ENCODE measurements around the gene CFAP298.
A peak's percentile ranks its signal among the peaks of the same experiment; 100 is the strongest.

The CFAP298 gene

GRCh38 chr21:32608851-32609250, 3.3 kb downstream of the CFAP298 start:
- H3K4me3 Mint-ChIP-seq, result no peak overlapping the region
- no peak for DNase-seq
- no peak overlapping the region for H3K27ac Mint-ChIP-seq
- H3K4me1 Mint-ChIP-seq, result peaks cover 10% of the 10 kb centered on the region
- no peaks in the 10 kb centered on the region for H3K9me3 Mint-ChIP-seq
- no peaks in the 10 kb centered on the region for H3K27me3 Mint-ChIP-seq
- no peak for ATAC-seq

GRCh38 chr21:32605469-32605868, 6.7 kb downstream of the CFAP298 start:
- ATAC-seq (no peak), DNase-seq (no peak)
- Mint-ChIP-seq H3K27me3 (no peaks in the 10 kb centered on the region), H3K27ac (no peak overlapping the region), H3K9me3 (no peaks in the 10 kb centered on the region), H3K4me3 (no peak overlapping the region), H3K4me1 (peaks cover 9% of the 10 kb centered on the region)

DNA sequence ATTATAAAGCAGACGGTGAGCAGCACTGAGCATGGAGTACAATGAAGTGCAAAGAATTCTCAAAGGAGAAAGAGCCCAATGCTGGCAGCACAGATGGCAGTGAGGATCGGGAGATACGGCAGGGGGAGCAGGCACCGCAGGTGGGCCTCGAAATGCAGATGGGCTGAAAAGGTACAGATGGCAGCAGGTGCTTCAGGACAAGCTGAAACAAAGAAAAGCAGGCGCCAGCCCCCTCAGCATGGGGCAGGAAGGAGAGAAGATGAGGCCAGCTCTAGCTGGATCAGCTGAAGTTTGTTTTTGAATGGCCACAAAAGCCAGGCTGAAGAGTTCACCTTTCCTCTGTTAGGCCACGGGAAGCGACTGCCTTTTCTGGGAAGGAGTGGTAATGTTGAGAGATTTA, 7.7 kb downstream of the CFAP298 start:
- H3K27ac Mint-ChIP-seq, result peak overlapping the region in 1 of 2 donors; percentile 55
- H3K27me3 Mint-ChIP-seq, result no peaks in the 10 kb centered on the region
- H3K4me1 Mint-ChIP-seq, result no peaks in the 10 kb centered on the region
- ATAC-seq, result no peak
- H3K9me3 Mint-ChIP-seq, result no peaks in the 10 kb centered on the region
- no peak overlapping the region for H3K4me3 Mint-ChIP-seq
- no peak for DNase-seq

- Mint-ChIP-seq H3K4me3 (no peak overlapping the region), H3K27ac (no peak overlapping the region)
Observed at GRCh38 chr21:32603131-32603530, 9.0 kb downstream of the CFAP298 start.

GRCh38 chr21:32602099-32602498, 10.1 kb downstream of the CFAP298 start:
- DNase-seq, result no peak
- Mint-ChIP-seq H3K27ac (peak overlapping the region in 1 of 2 donors; percentile 48), H3K4me3 (no peak overlapping the region), H3K27me3 (no peaks in the 10 kb centered on the region), H3K4me1 (no peaks in the 10 kb centered on the region), H3K9me3 (no peaks in the 10 kb centered on the region)
- ATAC-seq, result no peak

More at GRCh38 chr21:32603131-32603530, 9.0 kb downstream of the CFAP298 start:
- Mint-ChIP-seq H3K27me3 (no peaks in the 10 kb centered on the region), H3K9me3 (no peaks in the 10 kb centered on the region), H3K4me1 (no peaks in the 10 kb centered on the region)
- DNase-seq (no peak), ATAC-seq (no peak)

DNA sequence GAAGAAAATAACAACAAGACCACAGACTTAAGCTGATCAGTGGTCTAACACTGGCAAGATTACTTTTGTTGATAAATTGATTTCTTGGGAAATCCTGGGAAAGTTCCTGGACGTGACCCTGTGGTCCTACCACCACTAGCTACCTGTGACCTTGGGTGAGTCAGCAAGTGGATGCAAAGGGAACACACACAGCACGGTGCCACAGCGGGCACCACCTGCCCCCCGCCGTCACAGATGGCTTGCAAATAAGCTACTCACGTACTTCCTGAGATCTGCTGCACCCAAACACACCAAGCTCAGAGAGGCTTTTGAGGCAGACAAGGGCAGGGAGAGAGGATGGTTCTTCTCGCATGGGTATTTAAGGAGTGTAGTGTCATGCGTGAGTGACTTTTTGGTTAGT, 12.7 kb downstream of the CFAP298 start:
- Mint-ChIP-seq H3K9me3 (no peaks in the 10 kb centered on the region), H3K27me3 (no peaks in the 10 kb centered on the region), H3K4me1 (peaks cover 10% of the 10 kb centered on the region), H3K4me3 (no peak overlapping the region), H3K27ac (peak overlapping the region; percentile 55 to 60)
- ATAC-seq (no peak), DNase-seq (no peak)

DNA sequence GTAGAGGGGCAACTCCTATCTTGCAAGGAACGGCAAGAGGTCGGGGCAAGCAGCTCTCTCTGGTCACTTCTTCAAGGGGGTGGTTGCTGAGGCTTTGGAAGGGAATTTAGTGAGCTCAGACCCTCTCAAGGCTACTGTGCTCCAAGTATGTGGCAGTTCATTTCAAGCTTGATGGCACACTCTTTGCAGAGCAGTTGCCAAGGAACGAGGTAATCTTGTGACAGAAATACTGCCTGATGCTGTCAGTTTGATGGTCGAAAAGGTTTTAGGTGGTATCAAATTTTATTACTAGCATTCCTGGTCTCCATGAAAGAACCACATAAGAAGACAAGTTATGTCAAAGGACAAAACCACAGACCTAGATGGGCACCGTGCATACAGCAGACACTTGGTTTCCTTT, 13.1 kb downstream of the CFAP298 start:
- Mint-ChIP-seq H3K27me3 (no peaks in the 10 kb centered on the region), H3K9me3 (no peaks in the 10 kb centered on the region), H3K27ac (peak overlapping the region; percentile 55 to 60), H3K4me3 (no peak overlapping the region), H3K4me1 (peaks cover 10% of the 10 kb centered on the region)
- ATAC-seq (no peak), DNase-seq (no peak)

DNA sequence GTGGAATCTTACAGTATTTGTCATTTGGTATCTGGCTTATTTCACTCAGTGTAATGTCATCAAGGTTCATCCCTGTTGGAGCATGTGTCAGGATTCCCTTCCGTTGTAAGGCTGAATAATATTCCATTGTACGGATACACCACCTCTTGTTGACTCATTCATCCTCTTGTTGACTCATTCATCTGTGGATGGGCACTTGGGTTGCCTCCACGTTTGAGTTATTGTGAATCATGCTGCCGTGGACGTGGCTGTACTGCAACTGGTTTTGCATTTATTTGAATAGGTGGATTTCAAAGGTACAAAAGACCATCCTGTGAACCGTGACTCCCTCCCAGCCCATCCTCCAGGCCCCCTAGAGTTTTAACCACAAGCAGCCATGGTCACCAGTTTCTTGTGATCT, 15.0 kb downstream of the CFAP298 start:
- H3K9me3 Mint-ChIP-seq, result no peaks in the 10 kb centered on the region
- peak overlapping the region in 1 of 2 donors; percentile 64 for H3K27ac Mint-ChIP-seq
- no peaks in the 10 kb centered on the region for H3K27me3 Mint-ChIP-seq
- H3K4me3 Mint-ChIP-seq, result no peak overlapping the region
- DNase-seq, result no peak
- H3K4me1 Mint-ChIP-seq, result peaks cover 10% of the 10 kb centered on the region
- peak; percentile 54 for ATAC-seq

DNA sequence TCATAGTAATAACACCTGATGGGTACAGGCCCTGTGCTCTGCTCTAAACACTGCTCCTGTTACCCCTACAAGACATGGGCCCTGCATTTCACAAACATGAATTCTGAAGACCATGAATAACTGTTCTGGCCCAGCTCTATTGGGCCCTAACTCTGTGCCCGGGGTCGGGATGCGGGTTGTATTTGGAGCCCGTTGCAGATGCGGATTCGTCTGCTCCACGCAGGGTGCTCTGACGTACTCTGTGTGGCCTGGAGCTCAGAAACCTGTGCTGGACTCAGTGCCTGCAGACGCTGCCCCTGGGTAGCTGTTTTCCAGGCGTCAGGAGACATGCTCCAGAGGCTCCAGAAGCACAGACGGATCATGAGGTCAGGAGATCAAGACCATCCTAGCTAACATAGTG, 16.7 kb downstream of the CFAP298 start:
- H3K9me3 Mint-ChIP-seq, result no peaks in the 10 kb centered on the region
- no peak for DNase-seq
- no peak overlapping the region for H3K4me3 Mint-ChIP-seq
- peaks cover 10% of the 10 kb centered on the region for H3K4me1 Mint-ChIP-seq
- ATAC-seq, result no peak
- H3K27me3 Mint-ChIP-seq, result no peaks in the 10 kb centered on the region
- no peak overlapping the region for H3K27ac Mint-ChIP-seq

GRCh38 chr21:32593690-32594089, 18.5 kb downstream of the CFAP298 start:
- Mint-ChIP-seq H3K4me1 (peaks cover 10% of the 10 kb centered on the region), H3K4me3 (no peak overlapping the region), H3K27ac (no peak overlapping the region), H3K27me3 (no peaks in the 10 kb centered on the region), H3K9me3 (no peaks in the 10 kb centered on the region)
- no peak for DNase-seq
- no peak for ATAC-seq

- H3K27ac Mint-ChIP-seq, result peak overlapping the region in 1 of 2 donors; percentile 69
- no peak for ATAC-seq
- no peak for DNase-seq
- peaks cover 10% of the 10 kb centered on the region for H3K4me1 Mint-ChIP-seq
- no peaks in the 10 kb centered on the region for H3K9me3 Mint-ChIP-seq
- no peaks in the 10 kb centered on the region for H3K27me3 Mint-ChIP-seq
- no peak overlapping the region for H3K4me3 Mint-ChIP-seq
Observed at GRCh38 chr21:32592929-32593502, 19.2 kb downstream of the CFAP298 start.

DNA sequence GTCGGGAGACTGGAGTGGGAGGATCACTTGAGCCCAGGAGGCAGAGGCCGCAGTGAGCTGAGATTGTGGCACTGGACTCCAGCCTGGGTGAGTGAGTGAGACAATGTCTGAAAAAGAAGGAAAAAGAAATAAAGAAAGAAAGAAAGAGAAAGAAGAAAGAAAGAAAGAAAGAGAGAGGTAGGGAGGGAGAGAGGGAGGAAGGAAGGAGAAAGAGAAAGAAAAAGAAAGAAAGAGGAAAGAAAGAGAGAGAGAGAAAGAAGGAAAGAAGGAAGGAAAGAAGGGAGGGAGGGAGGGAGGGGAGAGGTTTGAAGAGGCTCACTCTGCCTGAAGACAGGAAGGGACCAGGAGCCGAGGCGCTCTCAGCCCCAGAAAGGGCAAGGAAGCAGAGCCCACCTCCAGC, 22.0 kb downstream of the CFAP298 start:
- Mint-ChIP-seq H3K27me3 (no peaks in the 10 kb centered on the region), H3K9me3 (no peaks in the 10 kb centered on the region), H3K4me3 (no peak overlapping the region), H3K4me1 (no peaks in the 10 kb centered on the region), H3K27ac (no peak overlapping the region)
- DNase-seq (no peak), ATAC-seq (no peak)

- H3K27me3 Mint-ChIP-seq, result no peaks in the 10 kb centered on the region
- no peaks in the 10 kb centered on the region for H3K9me3 Mint-ChIP-seq
- DNase-seq (no peak), ATAC-seq (no peak)
- H3K27ac Mint-ChIP-seq, result no peak overlapping the region
- no peaks in the 10 kb centered on the region for H3K4me1 Mint-ChIP-seq
- no peak overlapping the region for H3K4me3 Mint-ChIP-seq
Observed at GRCh38 chr21:32587651-32588050, 24.5 kb downstream of the CFAP298 start.

DNA sequence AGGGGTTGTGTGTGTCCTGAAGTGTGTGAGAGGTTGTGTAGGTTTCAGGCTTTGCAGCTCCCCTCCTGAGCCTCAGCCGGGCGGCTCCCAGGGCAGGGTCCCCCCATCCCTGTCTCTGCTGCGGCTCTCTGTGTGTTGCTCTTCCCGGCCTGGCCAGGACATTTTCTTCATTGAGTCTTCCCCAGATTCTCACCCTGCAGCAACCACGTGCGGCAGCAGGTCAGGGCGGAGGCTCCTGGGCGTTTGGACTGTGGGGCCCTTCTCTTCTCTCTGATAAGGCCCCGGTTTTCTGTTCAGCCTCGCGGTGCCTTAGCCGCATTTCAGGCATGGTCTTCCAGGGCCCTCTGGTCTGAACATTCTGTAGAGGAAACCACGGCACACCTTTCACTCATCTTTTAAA, 25.1 kb downstream of the CFAP298 start:
- no peak for DNase-seq
- H3K4me1 Mint-ChIP-seq, result no peaks in the 10 kb centered on the region
- H3K9me3 Mint-ChIP-seq, result no peaks in the 10 kb centered on the region
- H3K27ac Mint-ChIP-seq, result no peak overlapping the region
- no peaks in the 10 kb centered on the region for H3K27me3 Mint-ChIP-seq
- no peak for ATAC-seq
- H3K4me3 Mint-ChIP-seq, result no peak overlapping the region

DNA sequence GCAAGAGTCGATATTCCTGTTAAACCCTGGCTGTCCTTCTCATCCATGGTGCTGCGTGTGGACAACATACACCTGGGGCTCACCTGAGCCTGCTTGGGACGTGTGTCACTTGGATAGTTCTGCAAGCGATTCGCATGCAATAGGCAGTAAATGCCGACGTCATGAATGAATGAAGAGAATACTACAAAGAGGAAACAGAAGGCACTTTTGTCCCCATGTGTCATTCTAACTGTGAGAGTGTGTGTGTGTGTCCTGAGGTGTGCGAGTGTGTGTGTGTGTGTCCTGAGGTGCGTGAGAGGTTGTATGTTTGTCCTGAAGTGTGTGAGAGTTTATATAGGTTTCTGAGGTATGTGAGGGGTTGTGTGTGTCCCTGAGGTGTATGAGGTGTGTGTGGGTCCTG, 26.2 kb downstream of the CFAP298 start:
- H3K27ac Mint-ChIP-seq, result no peak overlapping the region
- DNase-seq (no peak), ATAC-seq (no peak)
- no peaks in the 10 kb centered on the region for H3K4me1 Mint-ChIP-seq
- H3K4me3 Mint-ChIP-seq, result no peak overlapping the region
- H3K9me3 Mint-ChIP-seq, result no peaks in the 10 kb centered on the region
- H3K27me3 Mint-ChIP-seq, result no peaks in the 10 kb centered on the region

GRCh38 chr21:32585042-32585710, 27.0 kb downstream of the CFAP298 start, which contains the start of gene TCP10L:
TSS of gene TCP10L (minus strand) at chr21:32585523. CDS start at chr21:32584304, 1,219 bp downstream.
- Mint-ChIP-seq H3K27ac (peak within 1 kb of the TSS in 1 of 2 donors; percentile 47), H3K9me3 (no peaks in the 10 kb centered on the region), H3K4me3 (no peak within 1 kb of the TSS), H3K4me1 (no peaks in the 10 kb centered on the region), H3K27me3 (no peaks in the 10 kb centered on the region)
- ATAC-seq (no peak), DNase-seq (no peak)

GRCh38 chr21:32584472-32584871, 27.7 kb downstream of the CFAP298 start:
- H3K4me3 Mint-ChIP-seq, result no peak overlapping the region
- H3K9me3 Mint-ChIP-seq, result no peaks in the 10 kb centered on the region
- peak overlapping the region in 1 of 2 donors; percentile 47 for H3K27ac Mint-ChIP-seq
- no peaks in the 10 kb centered on the region for H3K27me3 Mint-ChIP-seq
- ATAC-seq (no peak), DNase-seq (no peak)
- no peaks in the 10 kb centered on the region for H3K4me1 Mint-ChIP-seq
